PC-3 (cell line): ENCODE data around the gene HILPDA.

Source experiments
- EZH2 ChIP-seq: fragments of 300-600 bp; sonication (generic); IDR thresholded peaks from one replicate; pipeline ENCODE4 v1.6.1; 2017; ENCODE audit warnings: antibody characterized with exemption, mild to moderate bottlenecking, low read length; ENCODE audit not compliant: unreplicated experiment
- TF ChIP-seq, protein P1 (sequence below): fragments of 300-600 bp; sonication (generic); conservative IDR thresholded peaks from 2 replicates; pipeline ENCODE4 v1.5.1; 2017; ENCODE audit warnings: antibody characterized with exemption, low read depth, mild to moderate bottlenecking, low read length

DNA sequence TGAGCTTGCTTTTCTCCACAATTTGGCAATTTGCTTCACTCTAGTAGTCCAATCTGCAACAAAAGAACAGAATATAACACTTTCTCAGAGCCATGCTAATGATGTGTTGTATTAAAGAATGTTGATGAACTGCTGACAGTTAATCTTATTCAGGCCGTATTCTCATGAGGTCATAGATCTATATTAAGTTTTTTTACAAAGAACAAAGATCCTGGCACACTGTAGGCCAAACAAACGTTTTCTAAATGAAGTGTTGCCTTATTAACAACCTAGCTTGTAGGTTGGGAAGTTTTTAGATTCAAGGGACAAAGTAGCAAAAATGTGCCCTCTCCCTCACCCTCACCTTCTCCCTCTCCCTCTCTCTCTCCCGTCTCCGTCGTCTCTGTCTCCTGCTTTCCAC lies 6.8 kb downstream of the HILPDA start:
- TF ChIP-seq, protein P1, sequence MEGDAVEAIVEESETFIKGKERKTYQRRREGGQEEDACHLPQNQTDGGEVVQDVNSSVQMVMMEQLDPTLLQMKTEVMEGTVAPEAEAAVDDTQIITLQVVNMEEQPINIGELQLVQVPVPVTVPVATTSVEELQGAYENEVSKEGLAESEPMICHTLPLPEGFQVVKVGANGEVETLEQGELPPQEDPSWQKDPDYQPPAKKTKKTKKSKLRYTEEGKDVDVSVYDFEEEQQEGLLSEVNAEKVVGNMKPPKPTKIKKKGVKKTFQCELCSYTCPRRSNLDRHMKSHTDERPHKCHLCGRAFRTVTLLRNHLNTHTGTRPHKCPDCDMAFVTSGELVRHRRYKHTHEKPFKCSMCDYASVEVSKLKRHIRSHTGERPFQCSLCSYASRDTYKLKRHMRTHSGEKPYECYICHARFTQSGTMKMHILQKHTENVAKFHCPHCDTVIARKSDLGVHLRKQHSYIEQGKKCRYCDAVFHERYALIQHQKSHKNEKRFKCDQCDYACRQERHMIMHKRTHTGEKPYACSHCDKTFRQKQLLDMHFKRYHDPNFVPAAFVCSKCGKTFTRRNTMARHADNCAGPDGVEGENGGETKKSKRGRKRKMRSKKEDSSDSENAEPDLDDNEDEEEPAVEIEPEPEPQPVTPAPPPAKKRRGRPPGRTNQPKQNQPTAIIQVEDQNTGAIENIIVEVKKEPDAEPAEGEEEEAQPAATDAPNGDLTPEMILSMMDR, result no peak
- no peak for TF ChIP-seq EZH2
